ENCODE data around the gene CTSD. TPM values are rescaled to one million over a fixed set of nuclear protein-coding genes. Genes with fewer than 3 reads are reported as not detected.

Gene CTSD
- polyA plus RNA-seq, 1 donor from 2014 or later = 30.5 TPM

- Histone ChIP-seq H3K4me3 (ENCODE audit: low read length) (no peak overlapping the region), H3F3A (ENCODE audit: insufficient read depth, low read length, poor library complexity, severe bottlenecking) (no peaks in the 10 kb centered on the region), H2AFZ (ENCODE audit: low read depth, low read length) (no peak overlapping the region), H3K9me3 (ENCODE audit: low read length) (no peaks in the 10 kb centered on the region), H3K27me3 (ENCODE audit: insufficient read depth, low read depth, low read length) (no peaks in the 10 kb centered on the region), H3K27ac (ENCODE audit: low read length) (no peak overlapping the region), H3K79me2 (replicated peaks; ENCODE audit: insufficient read depth, low read length) (no peaks in the 10 kb centered on the region), H3K36me3 (ENCODE audit: insufficient read depth, low read length) (no peaks in the 10 kb centered on the region), H3K9ac (ENCODE audit: low read length) (no peak overlapping the region), H3K4me2 (ENCODE audit: low read length) (no peak overlapping the region), H4K20me1 (ENCODE audit: insufficient read depth) (no peaks in the 10 kb centered on the region), H3K9me2 (ENCODE audit: insufficient read depth, low read length) (no peaks in the 10 kb centered on the region)
- TF ChIP-seq POLR2AphosphoS5 (IDR thresholded peaks at IDR 0.05) (no peak), RAD21 (conservative IDR thresholded peaks at IDR 0.05) (no peak), EP300 (conservative IDR thresholded peaks at IDR 0.05; ENCODE audit: poor library complexity, severe bottlenecking) (no peak), MXI1 (conservative IDR thresholded peaks at IDR 0.05; ENCODE audit: poor library complexity, severe bottlenecking) (no peak), EZH2 (IDR thresholded peaks at IDR 0.05; ENCODE audit: borderline replicate concordance, insufficient read depth, low read length, poor library complexity, severe bottlenecking) (no peak), TAF1 (IDR thresholded peaks at IDR 0.05; ENCODE audit: low read depth) (no peak), REST (IDR thresholded peaks at IDR 0.05; ENCODE audit: borderline replicate concordance) (no peak), SMC3 (conservative IDR thresholded peaks at IDR 0.05; ENCODE audit: poor library complexity) (no peak)
- TF ChIP-seq, protein P1, sequence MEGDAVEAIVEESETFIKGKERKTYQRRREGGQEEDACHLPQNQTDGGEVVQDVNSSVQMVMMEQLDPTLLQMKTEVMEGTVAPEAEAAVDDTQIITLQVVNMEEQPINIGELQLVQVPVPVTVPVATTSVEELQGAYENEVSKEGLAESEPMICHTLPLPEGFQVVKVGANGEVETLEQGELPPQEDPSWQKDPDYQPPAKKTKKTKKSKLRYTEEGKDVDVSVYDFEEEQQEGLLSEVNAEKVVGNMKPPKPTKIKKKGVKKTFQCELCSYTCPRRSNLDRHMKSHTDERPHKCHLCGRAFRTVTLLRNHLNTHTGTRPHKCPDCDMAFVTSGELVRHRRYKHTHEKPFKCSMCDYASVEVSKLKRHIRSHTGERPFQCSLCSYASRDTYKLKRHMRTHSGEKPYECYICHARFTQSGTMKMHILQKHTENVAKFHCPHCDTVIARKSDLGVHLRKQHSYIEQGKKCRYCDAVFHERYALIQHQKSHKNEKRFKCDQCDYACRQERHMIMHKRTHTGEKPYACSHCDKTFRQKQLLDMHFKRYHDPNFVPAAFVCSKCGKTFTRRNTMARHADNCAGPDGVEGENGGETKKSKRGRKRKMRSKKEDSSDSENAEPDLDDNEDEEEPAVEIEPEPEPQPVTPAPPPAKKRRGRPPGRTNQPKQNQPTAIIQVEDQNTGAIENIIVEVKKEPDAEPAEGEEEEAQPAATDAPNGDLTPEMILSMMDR (IDR thresholded peaks at IDR 0.05; ENCODE audit: poor library complexity, severe bottlenecking) = no peak
These were observed 14.6 kb upstream of the CTSD start for GRCh38 chr11:1778141-1778911.

DNA sequence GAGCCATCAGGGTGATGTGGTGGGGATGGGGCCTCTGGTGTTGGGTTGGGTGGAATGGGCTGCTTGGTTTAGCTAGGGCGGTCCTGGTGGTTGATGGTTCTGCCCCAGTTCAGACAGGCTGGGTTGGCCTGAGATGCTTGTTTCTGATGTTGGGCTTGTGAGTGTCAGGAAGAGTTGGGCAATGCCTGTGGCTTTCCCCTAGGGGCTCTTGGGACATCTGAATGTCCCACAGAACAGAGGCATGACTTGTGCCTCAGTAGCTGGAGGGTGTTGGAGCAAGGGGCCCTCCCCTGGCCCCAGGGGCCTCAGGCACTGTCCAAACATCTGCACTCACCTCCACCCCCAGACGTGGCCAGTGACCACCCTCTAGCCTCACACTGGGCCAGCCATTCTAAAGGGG, 14.0 kb upstream of the CTSD start:
- Histone ChIP-seq H2AFZ (ENCODE audit: low read depth, low read length) (no peak overlapping the region), H3K27me3 (ENCODE audit: insufficient read depth, low read depth, low read length) (no peaks in the 10 kb centered on the region), H3K27ac (ENCODE audit: low read length) (no peak overlapping the region), H3K9ac (ENCODE audit: low read length) (no peak overlapping the region), H3F3A (ENCODE audit: insufficient read depth, low read length, poor library complexity, severe bottlenecking) (no peaks in the 10 kb centered on the region), H3K9me3 (ENCODE audit: low read length) (no peaks in the 10 kb centered on the region), H3K4me3 (ENCODE audit: low read length) (no peak overlapping the region), H3K79me2 (replicated peaks; ENCODE audit: insufficient read depth, low read length) (no peaks in the 10 kb centered on the region), H4K20me1 (ENCODE audit: insufficient read depth) (no peaks in the 10 kb centered on the region), H3K4me2 (ENCODE audit: low read length) (no peak overlapping the region), H3K36me3 (ENCODE audit: insufficient read depth, low read length) (no peaks in the 10 kb centered on the region), H3K9me2 (ENCODE audit: insufficient read depth, low read length) (no peaks in the 10 kb centered on the region)
- TF ChIP-seq RAD21 (conservative IDR thresholded peaks at IDR 0.05) = no peak
- TF ChIP-seq SMC3 (conservative IDR thresholded peaks at IDR 0.05; ENCODE audit: poor library complexity) = no peak
- TF ChIP-seq, protein P1 (IDR thresholded peaks at IDR 0.05; ENCODE audit: poor library complexity, severe bottlenecking) = no peak
- TF ChIP-seq TAF1 (IDR thresholded peaks at IDR 0.05; ENCODE audit: low read depth) = no peak
- TF ChIP-seq EP300 (conservative IDR thresholded peaks at IDR 0.05; ENCODE audit: poor library complexity, severe bottlenecking) = no peak
- TF ChIP-seq REST (IDR thresholded peaks at IDR 0.05; ENCODE audit: borderline replicate concordance) = no peak
- TF ChIP-seq MXI1 (conservative IDR thresholded peaks at IDR 0.05; ENCODE audit: poor library complexity, severe bottlenecking) = no peak
- no peak for TF ChIP-seq POLR2AphosphoS5 (IDR thresholded peaks at IDR 0.05)
- no peak for TF ChIP-seq EZH2 (IDR thresholded peaks at IDR 0.05; ENCODE audit: borderline replicate concordance, insufficient read depth, low read length, poor library complexity, severe bottlenecking)

Data from neural cell (in vitro differentiated cells).